GM21515 (cell line): Measurements from ENCODE around the gene ANKRD45.
"Not testable (repeated sequence)": the region's sequence is repeated elsewhere in the genome, so short reads cannot be mapped to it uniquely, and the experiment has no call there.

ENCODE experiments used
- ATAC-seq: cut with Tn5 transposase; IDR thresholded peaks from one replicate; pipeline ENCODE4 v1.9.1; 2021; ENCODE audit not compliant: unreplicated experiment

Gene ANKRD45

DNA sequence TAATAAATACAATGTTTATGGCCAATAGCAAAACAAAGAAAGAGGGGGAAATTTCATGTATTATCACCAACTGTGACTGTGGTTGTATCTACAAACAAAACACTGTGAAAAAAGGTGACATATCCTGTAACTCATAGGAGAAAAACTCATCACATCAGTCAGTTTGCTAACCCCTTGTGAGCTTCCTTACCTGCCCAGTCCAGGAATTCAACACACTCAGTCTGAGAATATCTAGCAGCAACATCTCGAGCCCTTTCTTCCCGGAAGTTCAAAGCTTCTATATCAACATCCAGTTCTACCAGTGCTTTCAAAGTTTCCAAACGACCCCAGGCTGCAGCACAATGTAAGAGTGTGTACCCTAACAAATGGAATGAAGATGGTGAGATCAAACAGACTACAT, 23.0 kb downstream of the ANKRD45 start:
- no peak for ATAC-seq

DNA sequence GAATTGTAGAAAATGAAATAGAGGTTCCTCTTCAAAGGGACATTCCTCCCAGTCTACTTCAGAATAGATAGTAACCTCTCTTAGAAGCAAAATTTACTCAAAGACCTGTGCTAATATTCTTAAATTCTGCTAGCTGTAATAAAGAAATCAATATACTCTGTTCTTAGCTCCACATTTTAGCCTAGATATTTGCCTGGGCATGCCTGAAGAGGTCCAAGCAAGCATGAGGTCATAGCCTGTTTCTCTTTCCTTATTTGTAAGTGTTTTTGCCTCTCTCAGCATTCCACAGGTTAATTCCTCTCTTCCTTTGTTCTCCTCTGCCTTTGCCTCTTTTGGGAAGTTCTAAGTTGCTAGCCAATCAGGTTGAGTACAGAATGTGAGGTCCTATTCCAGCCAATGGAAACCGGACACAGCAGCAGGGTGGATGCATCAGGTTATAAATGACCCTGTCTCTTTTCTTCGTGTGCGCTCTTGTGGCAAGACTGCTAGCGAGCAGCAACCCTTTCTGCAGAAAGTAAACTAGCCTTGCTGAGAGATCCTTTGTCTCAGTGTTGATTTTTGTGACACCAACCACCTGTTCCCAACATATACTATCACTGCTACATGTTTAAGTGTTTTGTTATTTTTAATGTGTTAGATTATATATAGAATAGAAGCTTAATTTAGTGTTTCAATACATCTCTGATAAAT, 27.1 kb downstream of the ANKRD45 start:
- not testable (repeated sequence) for ATAC-seq

DNA sequence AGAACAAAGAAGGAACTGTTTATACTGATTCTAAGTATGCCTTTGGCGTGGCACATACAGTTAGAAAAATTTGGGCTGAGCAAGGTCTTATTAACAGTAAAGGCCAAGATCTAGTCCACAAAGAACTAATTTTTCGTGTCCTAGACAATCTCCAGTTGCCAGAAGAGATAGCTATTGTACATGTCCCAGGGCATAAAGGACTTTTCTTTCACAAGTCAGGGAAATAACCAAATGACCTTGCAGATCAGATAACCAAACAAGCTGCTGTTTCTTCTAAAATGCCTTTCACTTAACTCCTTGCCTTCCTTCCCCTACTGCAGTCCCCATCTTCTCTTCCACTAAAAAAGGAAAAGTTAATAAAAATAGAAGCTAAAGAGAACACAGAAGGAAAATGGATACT, 30.5 kb downstream of the ANKRD45 start:
- ATAC-seq: no peak

DNA sequence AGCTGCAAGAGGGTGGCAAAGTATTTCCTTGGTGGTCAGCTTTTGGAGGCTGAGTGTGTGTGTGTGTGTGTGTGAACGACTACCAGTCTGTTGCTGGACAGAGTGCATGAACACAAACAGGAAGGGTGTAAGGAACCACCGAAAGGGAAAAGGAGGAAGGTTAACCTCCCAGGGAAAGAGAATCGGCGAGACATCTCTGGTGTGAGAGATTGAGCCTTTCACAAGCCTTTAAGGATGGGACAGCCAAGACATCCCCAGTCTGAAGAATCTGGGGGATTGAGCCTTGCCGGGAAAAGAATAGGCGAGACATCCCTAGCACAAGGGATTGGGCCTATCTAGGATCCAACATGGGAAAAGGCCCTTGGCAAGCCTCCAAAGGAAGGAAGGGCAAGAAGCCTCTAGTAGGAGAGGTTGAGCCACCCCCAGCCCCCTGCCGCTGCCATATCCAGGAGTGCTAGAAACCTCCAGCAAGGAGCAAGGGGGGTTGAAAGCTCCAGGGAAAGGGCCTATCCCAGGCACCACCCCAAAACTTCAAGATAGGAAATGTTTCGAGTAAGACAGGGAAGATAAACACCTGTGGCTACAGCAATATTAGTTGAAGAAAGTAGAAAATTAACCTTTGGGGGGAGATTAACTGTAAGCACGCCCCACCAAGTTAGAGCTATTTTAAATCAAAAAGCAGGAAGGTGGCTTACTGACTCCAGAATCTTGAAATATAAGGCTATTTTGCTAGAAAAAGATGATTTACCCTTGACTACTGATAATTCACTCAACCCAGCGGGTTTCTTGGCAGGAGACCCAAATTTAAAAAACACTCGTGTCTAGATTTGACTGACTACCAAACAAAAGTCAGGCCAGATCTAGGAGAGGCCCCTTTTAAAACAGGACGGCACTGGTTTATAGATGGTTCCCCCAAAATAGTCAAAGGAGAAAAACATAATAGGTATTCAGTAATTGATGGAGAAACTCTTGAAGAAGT, 31.3 kb downstream of the ANKRD45 start:
- ATAC-seq: no peak

DNA sequence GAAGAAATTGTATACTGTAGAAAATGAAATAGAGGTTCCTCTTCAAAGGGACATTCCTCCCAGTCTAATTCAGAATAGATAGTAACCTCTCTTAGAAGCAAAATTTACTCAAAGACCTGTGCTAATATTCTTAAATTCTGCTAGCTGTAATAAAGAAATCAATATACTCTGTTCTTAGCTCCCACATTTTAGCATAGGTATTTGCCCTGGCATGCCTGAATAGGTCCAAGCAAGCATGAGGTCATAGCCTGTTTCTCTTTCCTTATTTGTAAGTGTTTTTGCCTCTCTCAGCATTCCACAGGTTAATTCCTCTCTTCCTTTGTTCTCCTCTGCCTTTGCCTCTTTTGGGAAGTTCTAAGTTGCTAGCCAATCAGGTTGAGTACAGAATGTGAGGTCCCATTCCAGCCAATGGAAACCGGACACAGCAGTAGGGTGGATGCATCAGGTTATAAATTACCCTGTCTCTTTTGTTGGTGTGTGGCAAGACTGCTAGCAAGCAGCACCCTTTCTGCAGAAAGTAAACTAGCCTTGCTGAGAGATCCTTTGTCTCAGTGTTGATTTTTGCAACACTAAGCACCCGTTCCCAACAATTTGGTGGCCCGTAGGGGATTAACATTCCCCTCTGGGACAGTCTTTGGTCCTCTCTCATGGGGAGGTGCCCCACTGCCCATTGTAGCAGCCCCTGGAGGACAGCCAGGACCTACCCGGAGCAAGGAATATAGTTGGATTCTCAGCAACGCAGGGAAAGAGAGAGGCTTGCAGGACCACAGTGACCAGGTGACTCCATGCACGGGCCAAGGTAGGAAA, 32.2 kb downstream of the ANKRD45 start:
- not testable (repeated sequence) for ATAC-seq

DNA sequence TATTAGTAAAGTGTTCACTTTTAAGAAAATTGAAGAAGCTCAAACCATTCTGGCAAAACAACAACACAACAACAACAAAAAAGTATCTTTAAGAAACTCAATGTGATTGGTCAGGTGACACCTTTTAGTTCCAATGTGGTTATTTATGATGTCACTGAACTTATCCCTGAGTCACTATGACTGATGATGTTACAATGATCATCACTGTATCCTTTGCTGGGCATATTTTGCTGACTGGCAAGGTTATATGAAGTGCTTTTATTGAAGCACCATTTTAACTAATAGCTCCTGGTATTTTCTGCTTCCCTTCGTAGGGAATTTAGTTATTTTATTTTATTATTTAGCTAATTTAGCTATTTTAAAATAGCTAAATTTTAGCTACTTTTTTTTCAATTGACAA, 34.5 kb downstream of the ANKRD45 start, which contains the start of gene TEX50:
Gene TEX50 (plus strand): TSS at position 223 of the 400 bp plus-strand sequence. CDS start 184 bp downstream, outside the sequence.
- no peak for ATAC-seq

DNA sequence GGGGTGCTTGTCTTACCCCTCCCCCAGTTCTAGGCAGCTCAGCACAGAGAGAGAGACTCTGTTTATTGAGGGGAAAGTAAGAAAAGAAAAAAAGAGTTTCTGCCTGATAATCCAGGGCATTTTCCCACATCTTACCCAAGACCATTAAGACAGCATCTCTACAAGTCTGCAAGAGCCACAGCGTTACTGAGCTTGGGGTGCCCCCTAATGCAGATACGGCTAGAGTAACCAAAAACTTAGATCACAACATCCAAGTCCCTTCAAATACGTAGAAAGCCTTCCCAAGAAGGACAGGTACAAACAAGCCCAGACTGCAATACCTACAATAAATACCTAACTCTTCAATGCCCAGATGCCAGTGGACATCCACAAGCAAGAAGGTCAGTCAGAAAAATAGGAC, 40.8 kb downstream of the ANKRD45 start:
- no peak for ATAC-seq

DNA sequence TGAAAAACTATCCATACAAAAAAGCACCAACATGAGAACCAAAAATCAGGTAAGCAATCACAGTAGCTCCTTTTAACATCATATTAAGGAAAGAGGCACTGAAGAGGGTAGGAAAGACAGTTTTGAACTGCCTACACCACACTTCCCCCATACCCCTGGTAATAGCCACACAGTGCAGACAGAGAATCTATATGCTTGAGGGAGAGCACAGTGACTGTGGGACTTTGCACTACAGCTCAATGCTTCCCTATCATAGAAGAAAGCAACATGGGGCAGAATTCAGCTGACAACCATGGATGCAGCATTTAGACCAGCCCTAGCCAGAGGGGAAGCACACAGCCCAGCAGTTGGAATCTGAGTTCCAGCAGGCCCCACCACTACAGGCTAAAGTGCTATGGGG, 42.4 kb downstream of the ANKRD45 start:
- ATAC-seq: no peak

DNA sequence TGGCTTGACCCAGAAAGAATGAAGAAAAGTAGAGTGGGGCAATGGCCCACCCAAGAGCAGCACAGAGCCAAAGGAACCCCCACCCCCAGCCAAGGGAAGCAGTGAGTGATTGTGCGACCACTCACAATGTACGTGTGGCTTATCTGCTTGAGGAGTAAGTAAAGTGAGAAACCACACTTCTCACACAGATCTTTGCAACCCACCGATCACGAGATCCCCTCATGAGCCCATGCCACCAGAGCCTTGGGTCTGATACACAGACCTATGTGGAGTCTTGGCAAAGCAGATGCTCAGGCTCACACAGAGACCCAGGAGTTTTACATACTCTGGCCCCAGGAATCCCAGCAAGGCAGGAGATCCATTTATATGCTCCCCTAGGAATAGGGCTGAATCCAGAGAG, 52.8 kb downstream of the ANKRD45 start:
- ATAC-seq: no peak

DNA sequence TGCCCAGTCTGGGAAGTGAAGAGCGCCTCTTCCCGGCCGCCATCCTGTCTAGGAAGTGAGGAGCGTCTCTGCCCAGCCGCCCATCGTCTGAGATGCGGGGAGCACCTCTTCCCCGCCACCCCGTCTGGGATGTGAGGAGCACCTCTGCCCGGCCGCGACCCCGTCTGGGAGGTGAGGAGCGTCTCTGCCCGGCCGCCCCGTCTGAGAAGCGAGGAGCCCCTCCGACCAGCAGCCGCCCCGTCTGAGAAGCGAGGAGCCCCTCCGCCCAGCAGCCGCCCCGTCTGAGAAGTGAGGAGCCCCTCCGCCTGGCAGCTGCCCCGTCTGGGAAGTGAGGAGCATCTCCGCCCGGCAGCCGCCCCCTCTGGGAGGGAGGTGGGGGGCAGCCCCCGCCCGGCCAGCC, 56.6 kb downstream of the ANKRD45 start:
- not testable (repeated sequence) for ATAC-seq

DNA sequence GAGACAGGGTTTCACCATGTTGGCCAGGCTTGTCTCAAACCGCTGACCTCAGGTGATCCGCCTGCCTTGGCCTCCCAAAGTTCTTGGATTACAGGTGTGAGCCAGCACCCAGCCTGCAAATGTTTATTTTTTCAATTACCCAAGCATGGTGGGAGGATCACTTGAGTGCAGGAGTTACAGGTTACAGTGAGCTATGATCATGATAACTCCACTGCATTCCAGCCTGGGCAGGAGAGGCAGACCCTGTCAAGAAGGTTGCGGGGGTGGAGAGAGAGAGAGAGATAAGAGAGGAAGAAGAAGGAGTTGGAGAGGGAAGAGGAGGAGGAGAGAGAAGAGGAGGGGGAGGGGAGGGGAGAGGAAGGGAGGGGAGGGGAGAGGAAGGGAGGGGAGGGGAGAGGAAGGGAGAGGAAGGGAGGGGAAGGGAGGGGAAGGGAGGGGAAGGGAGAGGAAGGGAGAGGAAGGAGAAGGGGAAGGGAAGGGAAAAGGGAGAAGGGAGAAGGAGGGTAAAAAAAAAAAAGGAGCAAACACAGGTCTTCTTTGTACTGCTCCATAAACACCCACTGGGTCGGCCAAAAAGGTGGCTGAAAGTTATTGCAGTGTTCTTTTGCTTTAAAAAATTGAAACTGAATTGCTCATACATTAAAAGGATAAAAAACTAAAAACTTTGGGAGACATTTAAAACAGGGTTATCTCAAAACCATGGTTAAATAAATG, 61.0 kb downstream of the ANKRD45 start:
- no peak for ATAC-seq

DNA sequence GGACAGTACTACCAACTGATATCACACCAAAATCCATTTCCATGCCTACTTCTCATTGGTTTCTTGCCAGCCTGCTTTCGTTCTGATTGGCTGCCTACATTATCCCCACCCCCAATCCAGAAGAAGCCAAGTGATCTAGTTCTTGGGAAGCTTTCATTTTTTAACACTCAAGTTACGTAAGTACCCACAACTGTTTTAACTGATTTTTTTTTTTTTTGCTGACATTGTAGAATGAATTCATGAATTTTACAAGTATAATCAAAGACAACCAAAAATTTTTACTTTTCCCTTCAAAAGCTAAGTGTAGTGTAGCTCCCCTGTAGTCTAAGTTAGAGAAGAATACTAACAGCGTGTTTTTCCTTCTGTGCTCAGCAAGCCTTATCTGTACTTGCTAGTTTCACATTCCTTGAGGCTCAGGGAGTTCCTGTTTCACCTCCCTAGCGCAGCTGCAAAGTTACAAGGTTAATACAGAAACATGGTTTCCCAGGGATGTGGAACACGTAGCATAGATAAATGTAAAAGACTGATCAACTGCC, 66.5 kb downstream of the ANKRD45 start, which contains the start of gene SLC9C2:
Gene SLC9C2 (minus strand): TSS at position 17 of the 536 bp plus-strand sequence. CDS start 1,296 bp downstream, outside the sequence.
- no peak for ATAC-seq

DNA sequence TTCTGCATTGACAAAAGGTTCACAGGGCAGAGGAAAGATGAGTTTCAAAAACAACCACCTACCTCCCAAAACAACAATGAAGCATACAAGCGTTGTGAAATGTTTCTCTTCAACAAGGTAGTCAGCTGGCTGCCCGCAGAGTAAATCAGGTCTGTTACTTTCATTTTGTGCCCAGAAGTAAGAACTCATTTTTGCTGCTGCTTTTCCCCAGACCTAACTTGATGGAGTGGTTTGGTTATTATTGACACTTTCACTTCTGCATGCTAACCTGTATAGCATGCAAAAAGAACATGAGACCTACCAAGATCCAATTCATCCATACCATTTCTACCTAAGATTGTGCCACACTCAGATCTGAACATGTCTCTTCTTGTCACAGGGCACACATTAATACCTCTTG, 68.1 kb downstream of the ANKRD45 start:
- ATAC-seq: no peak

DNA sequence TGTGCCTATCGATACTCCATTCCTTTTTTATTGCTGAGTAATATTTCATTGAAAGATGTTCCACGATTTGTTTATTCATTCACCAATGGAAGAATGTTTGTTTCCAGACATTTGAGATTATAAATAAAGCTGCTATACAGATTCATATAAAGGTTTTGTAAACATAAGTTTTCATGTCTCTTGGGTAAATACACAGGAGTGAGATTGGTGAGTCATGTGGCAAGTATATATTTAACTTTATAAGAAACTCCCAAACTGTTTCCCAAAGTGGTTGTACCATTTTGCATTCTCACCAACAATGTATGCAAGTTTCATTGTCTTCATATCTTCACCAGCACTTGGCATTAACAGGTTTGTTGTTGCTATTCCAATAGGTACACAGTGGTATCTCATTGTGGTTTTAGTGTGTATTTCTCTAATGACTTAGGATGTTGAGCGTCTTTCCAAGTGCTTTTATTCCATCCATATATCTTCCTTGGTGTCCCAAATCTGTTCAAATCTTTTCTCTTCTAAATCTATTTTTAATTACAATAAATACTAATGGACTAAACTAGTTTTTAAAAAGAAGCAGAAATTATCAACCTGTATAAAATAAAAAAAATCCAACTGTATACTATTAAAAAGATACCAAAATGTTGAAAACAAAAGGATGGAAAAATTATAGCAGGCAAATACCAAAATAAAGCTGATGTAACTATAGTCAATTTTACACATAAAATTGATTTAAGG, 73.4 kb downstream of the ANKRD45 start:
- ATAC-seq: no peak

DNA sequence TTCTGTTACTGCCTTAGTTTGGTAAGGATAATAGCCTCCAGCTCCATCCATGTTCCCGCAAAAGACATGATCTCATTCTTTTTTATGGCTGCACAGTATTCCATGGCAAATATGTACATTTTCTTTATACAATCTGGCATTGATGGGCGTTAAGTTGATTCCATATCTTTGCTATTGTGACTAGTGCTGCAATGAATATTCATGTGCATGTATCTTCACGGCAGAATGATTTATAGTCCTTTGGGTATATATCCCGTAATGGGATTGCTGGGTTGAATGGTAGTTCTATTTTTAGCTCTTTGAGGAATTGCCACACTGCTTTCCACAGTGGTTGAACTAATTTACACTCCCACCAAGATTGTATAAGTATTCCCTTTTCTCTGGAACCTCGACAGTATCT, 78.5 kb downstream of the ANKRD45 start:
- ATAC-seq: not testable (repeated sequence)

DNA sequence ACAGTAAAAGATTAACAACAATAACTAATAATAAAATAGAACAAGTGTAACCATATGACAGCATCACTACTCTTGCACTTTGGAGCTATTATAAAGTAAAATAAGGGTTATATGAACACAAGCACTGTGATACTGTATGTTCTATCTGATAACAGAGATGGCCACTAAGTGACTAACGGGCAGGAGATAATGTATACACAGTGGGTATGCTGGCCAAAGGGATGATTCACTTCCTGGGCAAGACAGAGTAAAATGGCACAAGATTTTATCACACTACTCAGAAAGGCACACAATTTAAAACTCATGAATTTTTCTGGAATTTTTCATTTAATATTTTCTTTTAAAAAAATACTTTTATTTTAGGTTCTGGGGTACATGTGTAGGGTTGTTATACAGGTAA, 79.1 kb downstream of the ANKRD45 start:
- no peak for ATAC-seq

DNA sequence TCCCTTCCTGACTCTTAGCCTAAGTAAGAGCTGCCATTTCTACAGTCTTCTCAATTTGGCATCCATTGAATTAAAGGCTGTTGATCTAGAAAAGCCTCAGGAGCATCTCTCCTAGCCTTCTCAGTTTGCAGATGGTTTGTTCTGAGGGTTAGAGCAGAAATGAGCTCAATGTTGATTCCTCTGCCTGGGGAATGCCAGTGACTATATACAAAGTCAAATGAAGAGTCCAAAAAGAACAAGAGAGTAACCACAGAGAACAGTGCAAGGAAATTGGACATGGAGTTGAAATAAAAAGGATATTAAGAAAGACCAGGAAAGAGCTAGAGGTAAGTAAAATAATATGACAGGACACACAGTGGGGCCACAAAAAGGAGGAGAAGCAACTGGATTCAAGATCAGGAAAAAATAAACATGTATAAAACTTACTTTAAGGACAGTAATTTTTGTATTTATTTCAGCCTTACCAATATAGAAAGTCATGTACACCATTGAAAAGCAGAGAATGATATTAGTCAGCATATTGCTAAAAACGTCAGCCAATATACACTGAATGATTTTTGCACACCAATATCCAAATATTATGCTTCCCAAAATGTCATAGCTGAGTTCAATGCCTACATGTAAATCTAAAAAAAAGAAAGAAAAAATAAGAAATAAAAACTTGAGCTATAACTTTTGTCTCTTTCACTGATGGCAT, 88.1 kb downstream of the ANKRD45 start:
- ATAC-seq: no peak

DNA sequence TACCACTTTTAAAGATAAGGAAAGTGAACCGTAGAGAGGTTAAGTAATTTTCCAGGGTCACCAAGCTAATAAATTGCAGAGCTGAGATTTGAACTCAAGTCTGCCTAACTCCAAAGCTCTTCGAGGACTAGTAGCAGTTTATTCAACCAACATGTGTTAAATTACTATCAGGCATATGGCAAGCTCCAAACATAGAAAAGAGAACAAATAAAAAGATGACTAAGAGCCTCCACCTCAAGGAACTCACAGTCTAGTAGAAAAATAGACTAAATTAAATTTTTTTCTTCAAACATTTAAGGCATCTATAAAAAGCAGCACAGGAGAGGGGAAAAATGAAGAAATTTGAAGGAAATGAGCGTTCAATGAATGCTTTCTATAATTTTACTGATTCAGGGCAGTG, 89.0 kb downstream of the ANKRD45 start:
- no peak for ATAC-seq

DNA sequence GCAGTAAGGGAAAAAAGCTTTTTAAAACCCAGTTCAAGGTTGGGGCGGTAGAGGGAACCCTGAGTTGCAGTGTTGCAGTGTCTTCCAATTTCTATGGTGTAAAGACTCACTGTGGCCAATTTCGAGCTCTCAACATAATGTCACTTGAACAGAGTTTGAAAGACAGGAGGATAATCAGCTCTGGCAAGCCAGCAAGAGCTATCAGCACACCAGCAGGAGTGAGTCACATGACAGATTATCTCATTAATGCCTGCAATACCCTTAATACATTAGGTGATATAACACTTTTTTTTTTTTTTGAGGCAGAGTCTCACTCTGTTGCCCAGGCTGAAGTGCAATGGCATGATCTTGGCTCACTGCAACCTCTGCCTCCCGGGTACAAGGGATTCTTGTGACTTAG, 89.6 kb downstream of the ANKRD45 start:
- ATAC-seq: no peak
